Activated CD4-positive, alpha-beta T cell treated with anti-CD3 and anti-CD28 coated beads, Interleukin-2, amount 10 ng/mL, durations not matched to agents 24 days and 14 days (primary cell): ENCODE data around the gene CNR2. TPM values are rescaled to one million over a fixed set of nuclear protein-coding genes. Genes with fewer than 3 reads are reported as not detected.

Source experiments
- DNase-seq: peaks from one replicate; pipeline ENCODE4 v3.0.0; 2022
- H3K27ac Mint-ChIP-seq: one replicate; pipeline ENCODE4 v1.8.0; 2022; ENCODE audit warnings: mild to moderate bottlenecking, mixed read lengths
- H3K27me3 Mint-ChIP-seq: one replicate; pipeline ENCODE4 v1.8.0; 2022; ENCODE audit warnings: mixed read lengths
- H3K36me3 Mint-ChIP-seq: one replicate; pipeline ENCODE4 v1.8.0; 2022; ENCODE audit warnings: low read depth, mild to moderate bottlenecking, mixed read lengths
- H3K4me1 Mint-ChIP-seq: one replicate; pipeline ENCODE4 v1.8.0; 2021; ENCODE audit warnings: mixed read lengths
- H3K4me3 Mint-ChIP-seq: one replicate; pipeline ENCODE4 v1.8.0; 2022; ENCODE audit warnings: mild to moderate bottlenecking, moderate library complexity, mixed read lengths
- H3K9me3 Mint-ChIP-seq: one replicate; pipeline ENCODE4 v1.8.0; 2021; ENCODE audit warnings: mixed read lengths
- intact Hi-C: fragments of 100-400 bp; cut with micrococcal nuclease; formaldehyde crosslinking; loops from one replicate; pipeline ENCODE4 v1.15.1; 2023
- total RNA-seq: library from RNA; stranded (reverse); gene quantifications from 2 replicates; pipeline ENCODE4 v1.2.3, GENCODE V29; 2022

Gene CNR2
- total RNA-seq, 1 donor from 2014 or later, result not detected

- Mint-ChIP-seq H3K4me3 (peak overlapping the region; percentile 95), H3K4me1 (peaks cover 18% of the 10 kb centered on the region), H3K27ac (peak overlapping the region; percentile 91), H3K27me3 (peaks cover 6% of the 10 kb centered on the region), H3K9me3 (no peaks in the 10 kb centered on the region), H3K36me3 (no peaks in the 10 kb centered on the region)
- intact Hi-C loops, result loop anchor here (1.0 kb wide), 2 partner anchors 42 to 133 kb away; partner anchors contain the start of genes FUCA1 and PNRC2
- peak; percentile 62 for DNase-seq
Measured at GRCh38 chr1:23825762-23826522, 87.2 kb downstream of the CNR2 start.

DNA sequence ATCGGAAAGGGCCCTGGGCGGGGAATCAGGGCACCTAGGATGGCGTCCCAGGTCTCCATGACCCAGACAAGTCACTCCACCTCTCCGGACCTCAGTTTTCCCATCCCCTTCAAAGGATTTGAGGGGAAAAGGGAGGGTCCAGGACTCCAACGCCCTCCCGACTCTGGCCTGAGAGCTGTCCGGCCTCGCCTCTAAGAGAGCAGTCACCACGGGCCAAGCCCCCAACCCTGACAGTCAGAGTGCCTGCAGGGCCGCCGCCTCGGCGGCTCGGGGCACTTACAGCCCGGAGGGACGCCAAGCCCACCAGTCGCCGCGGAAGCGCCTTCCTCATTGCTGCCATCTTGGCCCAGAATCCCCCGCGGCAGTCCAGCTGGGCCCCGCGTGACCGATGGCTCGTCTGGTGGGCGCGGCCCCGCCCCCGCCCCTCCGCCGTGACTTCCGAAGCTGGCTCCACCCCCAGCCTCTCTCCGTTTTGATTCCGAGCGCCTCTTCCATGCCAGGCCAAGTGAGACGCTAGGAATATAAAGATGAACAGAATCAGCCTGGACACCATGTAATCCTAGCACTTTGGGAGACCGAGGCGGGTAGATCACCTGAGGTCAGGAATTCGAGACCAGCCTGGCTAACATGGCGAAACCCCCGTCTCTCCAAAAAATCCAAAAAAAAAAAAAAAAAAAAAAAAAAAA is 87.9 kb downstream of the CNR2 start, which contains the start of gene HMGCL:
Gene HMGCL, minus strand, starts transcription at position 354 of the 686 bp plus-strand sequence. Its CDS starts 14 bp downstream, at position 340.
- peaks cover 2% of the 10 kb centered on the region for H3K36me3 Mint-ChIP-seq
- peak within 1 kb of the TSS; percentile 91 for H3K27ac Mint-ChIP-seq
- H3K4me1 Mint-ChIP-seq, result peaks cover 16% of the 10 kb centered on the region
- peak within 1 kb of the TSS; percentile 95 for H3K4me3 Mint-ChIP-seq
- intact Hi-C loops, result loop anchor here (1.0 kb wide), 2 partner anchors 43 to 134 kb away; partner anchors contain the start of genes FUCA1 and PNRC2
- DNase-seq, result peak; percentile 96
- peaks cover 6% of the 10 kb centered on the region for H3K27me3 Mint-ChIP-seq
- H3K9me3 Mint-ChIP-seq, result no peaks in the 10 kb centered on the region

DNA sequence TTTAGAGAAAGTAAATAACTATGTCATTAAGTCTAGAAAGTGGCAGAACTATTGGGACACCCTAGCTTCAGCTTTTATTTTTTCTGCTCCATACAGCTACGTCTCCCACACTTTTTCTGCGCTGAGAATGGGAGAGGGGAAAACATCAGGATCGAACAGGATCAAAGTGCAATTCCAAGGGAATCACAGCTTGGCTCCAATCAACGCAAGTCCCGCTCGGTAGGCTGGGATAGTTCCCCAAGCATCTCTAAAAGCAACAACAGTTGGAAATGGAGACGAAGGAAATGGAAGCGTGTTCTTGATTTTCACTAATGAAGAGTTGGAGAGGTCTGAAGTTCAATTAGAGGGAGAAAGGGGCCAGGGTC is 88.5 kb downstream of the CNR2 start:
- Mint-ChIP-seq H3K36me3 (peaks cover 2% of the 10 kb centered on the region), H3K9me3 (no peaks in the 10 kb centered on the region), H3K4me1 (peaks cover 16% of the 10 kb centered on the region), H3K4me3 (peak overlapping the region; percentile 95), H3K27ac (peak overlapping the region; percentile 91), H3K27me3 (peaks cover 6% of the 10 kb centered on the region)
- no peak for DNase-seq
- intact Hi-C loops, result loop anchor here (1.0 kb wide), 2 partner anchors 44 to 135 kb away; partner anchors contain the start of genes FUCA1 and PNRC2

- no peaks in the 10 kb centered on the region for H3K9me3 Mint-ChIP-seq
- intact Hi-C loops, result no loop called here
- no peak overlapping the region for H3K27ac Mint-ChIP-seq
Measured at GRCh38 chr1:23823767-23824166, 89.4 kb downstream of the CNR2 start.

More at GRCh38 chr1:23823767-23824166, 89.4 kb downstream of the CNR2 start:
- Mint-ChIP-seq H3K36me3 (peaks cover 2% of the 10 kb centered on the region), H3K27me3 (peaks cover 5% of the 10 kb centered on the region), H3K4me3 (peak overlapping the region; percentile 95), H3K4me1 (peaks cover 16% of the 10 kb centered on the region)
- no peak for DNase-seq

Other genes starting within 250 kb of the CNR2 start
- gene RPL11, start 221.6 kb downstream of the CNR2 start, total RNA-seq, result 1,147 and 1,194 TPM in 2 replicates
- gene ELOA, start 169.9 kb downstream of the CNR2 start, total RNA-seq, result 51.9 and 54.3 TPM in 2 replicates
- gene PITHD1, start 134.9 kb downstream of the CNR2 start, total RNA-seq, result 83.0 and 88.6 TPM in 2 replicates
- 86.2 and 92.4 TPM in 2 replicates for gene LYPLA2, start 122.2 kb downstream of the CNR2 start, total RNA-seq
- gene GALE, start 112.6 kb downstream of the CNR2 start, total RNA-seq, result 66.3 and 73.5 TPM in 2 replicates
- gene HMGCL, start 87.9 kb downstream of the CNR2 start, total RNA-seq, result 20.4 and 20.7 TPM in 2 replicates
- gene FUCA1, start 45.1 kb downstream of the CNR2 start, total RNA-seq, result 3.4 and 3.5 TPM in 2 replicates
- gene PNRC2, start 46.5 kb upstream of the CNR2 start, total RNA-seq, result 140 TPM in 2 replicates
- 236 and 247 TPM in 2 replicates for gene SRSF10, start 67.0 kb upstream of the CNR2 start, total RNA-seq
- gene MYOM3, start 198.8 kb upstream of the CNR2 start, total RNA-seq, result not detected in 2 replicates
- not detected in 2 replicates for gene IL22RA1, start 229.8 kb upstream of the CNR2 start, total RNA-seq